Uterus (tissue), 4 donors: ENCODE results near the gene CTBS. TPM values are rescaled to one million over a fixed set of nuclear protein-coding genes. Genes with fewer than 3 reads are reported as not detected.

ENCODE experiments used
- DNase-seq, 2 donors: peaks; one replicate each; pipeline ENCODE4 v3.0.0-alpha.2; 2019 to 2020
- H3K27ac ChIP-seq, 2 donors: fragments of 200-600 bp; sonication (generic); 1 replicate in 1 of 2; 2 replicates in 1 of 2; pipeline ENCODE4 v1.5.1; 2016 to 2018
- H3K27me3 ChIP-seq, 2 donors: fragments of 200-600 bp; sonication (generic); one replicate each; pipeline ENCODE4 v1.5.1; 2018 to 2019; ENCODE audit warnings: control low read depth in 1 of 2
- H3K36me3 ChIP-seq, 2 donors: fragments of 200-600 bp; sonication (generic); one replicate each; pipeline ENCODE4 v1.5.1; 2019; ENCODE audit warnings: control low read depth in 1 of 2
- H3K4me1 ChIP-seq, 2 donors: fragments of 200-600 bp; sonication (generic); one replicate each; pipeline ENCODE4 v1.5.1; 2018 to 2019; ENCODE audit warnings: control low read depth in 1 of 2
- H3K4me3 ChIP-seq, 2 donors: fragments of 200-600 bp; sonication (generic); 1 replicate in 1 of 2; 2 replicates in 1 of 2; pipeline ENCODE4 v1.5.1; 2018 to 2019; ENCODE audit warnings: mild to moderate bottlenecking in 1 of 2
- H3K9me3 ChIP-seq, 2 donors: fragments of 200-600 bp; sonication (generic); one replicate each; pipeline ENCODE4 v1.5.1; 2019; ENCODE audit warnings: control low read depth in 1 of 2
- CTCF ChIP-seq, 4 experiments: fragments of 200-600 bp in 2 of 4; fragments of 450-650 bp in 2 of 4; sonication (generic) in 2 of 4; IDR thresholded peaks; one replicate each; pipeline ENCODE4 v1.5.1; 2016 to 2019; ENCODE audit warnings: antibody characterized with exemption in 4 of 4, mild to moderate bottlenecking in 2 of 4, moderate library complexity in 1 of 4
- POLR2A ChIP-seq, 2 donors: fragments of 450-650 bp; IDR thresholded peaks; one replicate each; pipeline ENCODE4 v1.6.1; 2016; ENCODE audit warnings: antibody characterized with exemption in 2 of 2, mild to moderate bottlenecking in 1 of 2, moderate library complexity in 1 of 2
- intact Hi-C: fragments of 100-400 bp; cut with DNase I; formaldehyde crosslinking; loops from one replicate; pipeline ENCODE4 v1.15.1; 2023; ENCODE audit warnings: low total_unique reads
- total RNA-seq, 4 donors: library from RNA; depleted of rRNA in 3 of 4; stranded (reverse); fragments of >200 nt in 3 of 4; gene quantifications; one replicate each; pipeline versions ENCODE4 v1.1.0 to v1.2.4, GENCODE V29; 2014 to 2023
- donor health status: DM: yes; HTN: yes; CAD: no.

The CTBS gene
- total RNA-seq, 4 donors from 2014 or later, result 3.1 to 40.0 (median 17.4) TPM

- Histone ChIP-seq H3K4me1 (no peaks in the 10 kb centered on the region), H3K27ac (no peak overlapping the region), H3K27me3 (no peaks in the 10 kb centered on the region), H3K4me3 (no peak overlapping the region), H3K9me3 (no peaks in the 10 kb centered on the region), H3K36me3 (no peaks in the 10 kb centered on the region)
- TF ChIP-seq CTCF (IDR thresholded peaks at IDR 0.05) (no peak), POLR2A (IDR thresholded peaks at IDR 0.05) (no peak)
- intact Hi-C loops, result no loop called here
- DNase-seq, result no peak
Measured at GRCh38 chr1:84587099-84587498, 12.9 kb upstream of the CTBS start.

GRCh38 chr1:84585803-84586202, 11.6 kb upstream of the CTBS start:
- intact Hi-C loops, result no loop called here

GRCh38 chr1:84584126-84584525, 9.9 kb upstream of the CTBS start:
- peak overlapping the region; percentile 20 to 52 for H3K27ac ChIP-seq
- intact Hi-C loops, result no loop called here
- H3K4me1 ChIP-seq, result no peaks in the 10 kb centered on the region
- no peaks in the 10 kb centered on the region for H3K27me3 ChIP-seq
- H3K36me3 ChIP-seq, result no peaks in the 10 kb centered on the region
- no peak for DNase-seq
- TF ChIP-seq POLR2A (IDR thresholded peaks at IDR 0.05) (no peak), CTCF (IDR thresholded peaks at IDR 0.05) (no peak)
- H3K9me3 ChIP-seq, result no peaks in the 10 kb centered on the region
- H3K4me3 ChIP-seq, result no peak overlapping the region

More at GRCh38 chr1:84585803-84586202, 11.6 kb upstream of the CTBS start:
- no peaks in the 10 kb centered on the region for H3K4me1 ChIP-seq
- no peaks in the 10 kb centered on the region for H3K9me3 ChIP-seq
- TF ChIP-seq POLR2A (IDR thresholded peaks at IDR 0.05) (no peak), CTCF (IDR thresholded peaks at IDR 0.05) (no peak)
- H3K27ac ChIP-seq, result no peak overlapping the region
- H3K4me3 ChIP-seq, result no peak overlapping the region
- no peaks in the 10 kb centered on the region for H3K36me3 ChIP-seq
- H3K27me3 ChIP-seq, result no peaks in the 10 kb centered on the region
- no peak for DNase-seq

- Histone ChIP-seq H3K36me3 (no peaks in the 10 kb centered on the region), H3K27ac (peak overlapping the region; percentile 20 to 52), H3K9me3 (no peaks in the 10 kb centered on the region), H3K27me3 (no peaks in the 10 kb centered on the region), H3K4me1 (no peaks in the 10 kb centered on the region), H3K4me3 (no peak overlapping the region)
- intact Hi-C loops, result no loop called here
- TF ChIP-seq POLR2A (IDR thresholded peaks at IDR 0.05) (no peak), CTCF (IDR thresholded peaks at IDR 0.05) (no peak)
- no peak for DNase-seq
Measured at GRCh38 chr1:84583648-84584047, 9.4 kb upstream of the CTBS start.

GRCh38 chr1:84582802-84583587, 8.8 kb upstream of the CTBS start:
- no peaks in the 10 kb centered on the region for H3K36me3 ChIP-seq
- no peak for DNase-seq
- no peak for TF ChIP-seq CTCF (IDR thresholded peaks at IDR 0.05)
- TF ChIP-seq POLR2A (IDR thresholded peaks at IDR 0.05), result no peak
- no peaks in the 10 kb centered on the region for H3K4me1 ChIP-seq
- no peaks in the 10 kb centered on the region for H3K27me3 ChIP-seq
- no peak overlapping the region for H3K4me3 ChIP-seq
- no peaks in the 10 kb centered on the region for H3K9me3 ChIP-seq
- H3K27ac ChIP-seq, result peak overlapping the region; percentile 20 to 52
- intact Hi-C loops, result no loop called here
